ENCODE measurements around the gene EFCC1. TPM values are rescaled to one million over a fixed set of nuclear protein-coding genes. Genes with fewer than 3 reads are reported as not detected.

Gene EFCC1
- total and polyA plus RNA-seq, 2 of the 13 experiments (the other 11 are each of a cell fraction or from before 2014, with no cell fraction given) = not detected

GRCh38 chr3:129082026-129082425, 80.9 kb downstream of the EFCC1 start:
- TF ChIP-seq SOX13 (IDR thresholded peaks at IDR 0.05) (no peak), SOX13 (CRISPR knock-in tag; conservative IDR thresholded peaks at IDR 0.05 in 1 of 2, IDR thresholded peaks at IDR 0.05 in 1 of 2) (no peak), MED1 (CRISPR knock-in tag; IDR thresholded peaks at IDR 0.05) (no peak), ZNF713 (CRISPR knock-in tag; IDR thresholded peaks at IDR 0.05) (no peak), MAFG (CRISPR knock-in tag; IDR thresholded peaks at IDR 0.05) (no peak), SIN3A (IDR thresholded peaks at IDR 0.05; ENCODE audit: borderline replicate concordance, low read depth, low read length) (no peak), NFYB (CRISPR knock-in tag; IDR thresholded peaks at IDR 0.05) (no peak), CHD2 (IDR thresholded peaks at IDR 0.05; ENCODE audit: low read depth, low read length) (no peak), MATR3 (CRISPR knock-in tag; IDR thresholded peaks at IDR 0.05) (no peak), CBX2 (IDR thresholded peaks at IDR 0.05; ENCODE audit: low read depth, low read length) (no peak), CBX2 (CRISPR knock-in tag; IDR thresholded peaks at IDR 0.05; ENCODE audit: low read depth) (no peak), ZNF775 (CRISPR knock-in tag; IDR thresholded peaks at IDR 0.05; ENCODE audit: borderline replicate concordance) (no peak), KLF9 (CRISPR knock-in tag; IDR thresholded peaks at IDR 0.05; ENCODE audit: low read depth) (no peak), NFATC3 (CRISPR knock-in tag; IDR thresholded peaks at IDR 0.05) (no peak), DR1 (CRISPR knock-in tag; IDR thresholded peaks at IDR 0.05) (no peak), DNMT1 (CRISPR knock-in tag; IDR thresholded peaks at IDR 0.05) (no peak), FOXO1 (CRISPR knock-in tag; IDR thresholded peaks at IDR 0.05) (no peak), STAG1 (CRISPR knock-in tag; IDR thresholded peaks at IDR 0.05) (no peak), ZNF232 (CRISPR knock-in tag; IDR thresholded peaks at IDR 0.05; ENCODE audit: borderline replicate concordance) (no peak), SRSF1 (optimal IDR thresholded peaks at IDR 0.05; ENCODE audit: low read depth, low read length) (no peak)
- no peak for ATAC-seq
- POLR2A ChIA-PET = no interaction called here
- DNase-seq (ENCODE audit: low spot score) = no peak
- in situ Hi-C loops (cut with HindIII; ENCODE audit: extremely low pct_ligation_motif_present, low pct_unique_long_range_greater_than_20kb) (loop anchor here (10.0 kb wide), 1 partner anchor 107 kb away; no protein-coding TSS in a partner anchor), intact Hi-C loops (cut with micrococcal nuclease; ENCODE audit: unreplicated experiment) (loop anchor here (5.0 kb wide), 1 partner anchor 110 kb away; no protein-coding TSS in a partner anchor)
- CTCF ChIA-PET (ENCODE audit: low intra/inter-chr PET ratio, low total read pairs) = no interaction called here
- no TSS peak for BruUV-seq (replicated peaks)
- no peaks in the 10 kb centered on the region for H3K9me3 ChIP-seq (ENCODE audit: low read length)
- H3K9ac ChIP-seq (ENCODE audit: insufficient read depth, low read depth, low read length) = no peak overlapping the region
- H4K20me1 ChIP-seq (ENCODE audit: insufficient read depth, low read length) = no peaks in the 10 kb centered on the region
- no peaks in the 10 kb centered on the region for H3K79me2 ChIP-seq (ENCODE audit: insufficient read depth, low read length)
- H3K4me3 ChIP-seq (replicated peaks in 1 of 3; ENCODE audit: insufficient read depth in 1 of 3, low read depth in 2 of 3, low read length in 3 of 3) = no peak overlapping the region
- 44% methylated on average over 9 of the region's 9 CpGs for WGBS (ENCODE audit: low lambda C conversion rate)
- no peak overlapping the region for H3K27ac ChIP-seq (ENCODE audit: extremely low read length, insufficient read depth, low read length)
- no peak overlapping the region for H2AFZ ChIP-seq (ENCODE audit: low read length)
- FAIRE-seq = no peak
- H3K27me3 ChIP-seq (ENCODE audit: control insufficient read depth in 1 of 2, insufficient read depth in 2 of 2, low read length in 2 of 2) = no peaks in the 10 kb centered on the region; a peak in 1 of 5 replicates
- no peak overlapping the region for H3K4me2 ChIP-seq (ENCODE audit: low read depth, low read length)
- peaks cover 35% of the 10 kb centered on the region for H3K4me1 ChIP-seq (ENCODE audit: insufficient read depth, low read length)
- no peaks in the 10 kb centered on the region for H3K36me3 ChIP-seq (replicated peaks in 1 of 2; ENCODE audit: control insufficient read depth in 1 of 2, insufficient read depth in 2 of 2, low read length in 2 of 2)

All from HepG2 (cell line).